GM12872 (cell line): ENCODE results near the gene MRPS12.

ENCODE experiments used
- TF ChIP-seq, protein P1 (sequence below): IDR thresholded peaks from 3 replicates; pipeline ENCODE4 v1.5.1; 2011; ENCODE audit warnings: low read depth, mild to moderate bottlenecking, low read length, moderate library complexity; ENCODE audit not compliant: insufficient read depth

MRPS12 gene

DNA sequence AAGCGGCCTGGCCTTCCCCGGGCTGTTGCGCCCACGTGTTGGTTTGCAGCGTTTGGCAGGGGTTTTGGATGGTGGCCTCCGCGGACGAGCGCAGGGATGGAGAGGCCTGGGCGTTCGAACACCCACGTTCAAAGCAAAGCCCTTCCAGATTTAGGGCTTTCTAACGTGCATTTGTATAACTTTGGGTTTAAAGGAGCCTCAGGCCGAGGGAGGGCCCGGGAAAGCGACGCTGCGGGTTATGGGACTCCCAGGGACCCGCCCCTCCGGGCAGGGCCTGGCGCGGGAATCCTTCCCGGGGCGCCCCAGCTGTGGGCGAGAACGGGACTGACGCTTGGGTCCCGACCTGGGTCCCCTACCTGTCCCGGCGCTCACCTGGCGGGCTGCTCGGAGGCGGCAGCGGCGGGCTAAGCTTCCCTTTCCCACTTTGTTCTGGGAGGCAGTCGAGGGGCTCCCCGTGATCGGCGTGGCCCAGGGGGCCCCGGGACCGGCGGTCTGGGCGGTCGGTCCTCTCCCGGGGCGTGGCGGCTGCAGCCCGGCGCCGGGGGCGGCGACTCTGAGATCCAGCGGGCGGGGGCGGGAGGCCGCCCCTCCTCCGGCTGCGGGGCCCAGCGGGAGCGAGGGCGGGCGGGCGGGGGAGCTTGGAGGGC lies 44.6 kb downstream of the MRPS12 start, which contains the start of gene FBXO17:
FBXO17 (minus strand) TSS at position 529 of the 647 bp plus-strand sequence. CDS start 25,423 bp downstream, outside the sequence.
- TF ChIP-seq, protein P1, sequence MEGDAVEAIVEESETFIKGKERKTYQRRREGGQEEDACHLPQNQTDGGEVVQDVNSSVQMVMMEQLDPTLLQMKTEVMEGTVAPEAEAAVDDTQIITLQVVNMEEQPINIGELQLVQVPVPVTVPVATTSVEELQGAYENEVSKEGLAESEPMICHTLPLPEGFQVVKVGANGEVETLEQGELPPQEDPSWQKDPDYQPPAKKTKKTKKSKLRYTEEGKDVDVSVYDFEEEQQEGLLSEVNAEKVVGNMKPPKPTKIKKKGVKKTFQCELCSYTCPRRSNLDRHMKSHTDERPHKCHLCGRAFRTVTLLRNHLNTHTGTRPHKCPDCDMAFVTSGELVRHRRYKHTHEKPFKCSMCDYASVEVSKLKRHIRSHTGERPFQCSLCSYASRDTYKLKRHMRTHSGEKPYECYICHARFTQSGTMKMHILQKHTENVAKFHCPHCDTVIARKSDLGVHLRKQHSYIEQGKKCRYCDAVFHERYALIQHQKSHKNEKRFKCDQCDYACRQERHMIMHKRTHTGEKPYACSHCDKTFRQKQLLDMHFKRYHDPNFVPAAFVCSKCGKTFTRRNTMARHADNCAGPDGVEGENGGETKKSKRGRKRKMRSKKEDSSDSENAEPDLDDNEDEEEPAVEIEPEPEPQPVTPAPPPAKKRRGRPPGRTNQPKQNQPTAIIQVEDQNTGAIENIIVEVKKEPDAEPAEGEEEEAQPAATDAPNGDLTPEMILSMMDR = no peak

DNA sequence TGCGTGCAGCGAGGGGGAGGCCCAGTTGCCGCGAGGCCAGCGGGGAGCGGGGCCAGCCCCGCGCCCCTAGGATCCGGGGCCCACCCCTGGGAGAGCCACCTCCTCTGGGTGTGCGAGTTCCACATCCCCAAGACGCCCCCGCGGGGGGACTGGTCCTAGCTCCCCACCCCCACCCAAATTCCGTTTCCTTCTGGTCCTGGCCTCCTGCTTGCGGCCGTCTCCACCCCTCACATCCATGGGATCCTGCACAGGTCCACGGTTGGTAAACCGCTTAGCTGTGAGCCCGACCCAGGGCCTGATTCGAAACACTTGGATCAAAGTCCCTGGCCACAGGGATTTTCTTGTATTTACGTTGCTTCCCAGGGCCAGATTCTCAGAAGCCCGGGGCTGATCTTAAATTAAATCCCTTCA lies 45.1 kb downstream of the MRPS12 start:
- TF ChIP-seq, protein P1 = no peak

DNA sequence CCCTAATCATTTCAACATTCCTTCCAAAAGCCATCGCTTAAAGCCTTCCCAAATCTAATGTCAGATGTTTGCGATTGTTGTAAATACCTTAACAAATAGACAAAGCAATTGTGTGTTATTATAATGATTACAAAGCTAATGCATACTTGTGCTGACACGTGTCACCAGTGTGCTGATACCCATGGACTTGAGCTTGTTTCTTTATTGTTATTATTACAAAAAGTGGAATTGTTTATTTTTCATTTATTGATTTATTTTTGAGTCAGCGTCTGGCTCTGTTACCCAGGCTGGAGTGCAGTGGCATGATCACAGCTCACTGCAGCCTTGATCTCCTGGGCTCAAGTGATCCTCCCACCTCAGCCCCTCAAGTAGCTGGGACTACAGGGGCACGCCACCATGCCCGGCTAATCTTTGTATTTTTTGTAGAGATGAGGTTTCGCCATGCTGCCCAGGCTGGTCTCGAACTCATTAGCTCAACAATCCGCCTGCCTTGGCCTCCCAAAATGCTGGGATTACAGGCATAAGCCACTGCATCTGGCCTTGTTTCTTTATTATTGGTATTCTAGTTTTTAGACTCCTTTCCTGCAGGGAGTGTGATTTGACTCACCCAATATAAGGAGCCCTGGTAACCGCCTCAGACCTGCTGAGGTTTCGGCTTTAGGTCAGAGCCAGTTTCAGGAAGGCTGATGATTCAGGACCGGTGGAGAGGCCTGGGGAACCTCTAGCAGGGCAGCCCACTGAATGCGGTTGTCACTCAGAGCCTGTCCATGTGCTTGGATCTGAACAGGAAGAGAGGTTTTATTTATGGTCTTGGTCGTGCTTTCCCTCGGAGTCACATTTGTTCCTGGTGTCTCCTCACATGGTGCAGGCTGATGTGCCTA lies 46.9 kb downstream of the MRPS12 start:
- TF ChIP-seq, protein P1 = no peak

DNA sequence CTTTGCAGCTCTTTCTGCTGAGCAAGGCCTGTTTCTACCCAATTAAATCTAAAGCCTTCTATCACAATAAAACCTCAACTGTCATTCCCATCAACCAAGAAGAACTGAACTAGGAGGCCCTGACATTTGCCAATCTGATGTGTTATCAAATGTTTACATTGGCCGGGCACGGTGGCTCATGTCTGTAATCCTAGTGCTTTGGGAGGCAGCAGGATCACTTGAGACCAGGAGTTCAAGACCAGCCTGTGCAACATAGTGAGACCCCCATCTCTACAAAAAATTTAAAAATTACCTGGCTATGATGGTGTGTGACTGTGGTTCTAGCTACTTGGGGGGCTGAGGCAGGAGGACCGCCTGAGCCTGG lies 47.6 kb downstream of the MRPS12 start:
- TF ChIP-seq, protein P1 = no peak

DNA sequence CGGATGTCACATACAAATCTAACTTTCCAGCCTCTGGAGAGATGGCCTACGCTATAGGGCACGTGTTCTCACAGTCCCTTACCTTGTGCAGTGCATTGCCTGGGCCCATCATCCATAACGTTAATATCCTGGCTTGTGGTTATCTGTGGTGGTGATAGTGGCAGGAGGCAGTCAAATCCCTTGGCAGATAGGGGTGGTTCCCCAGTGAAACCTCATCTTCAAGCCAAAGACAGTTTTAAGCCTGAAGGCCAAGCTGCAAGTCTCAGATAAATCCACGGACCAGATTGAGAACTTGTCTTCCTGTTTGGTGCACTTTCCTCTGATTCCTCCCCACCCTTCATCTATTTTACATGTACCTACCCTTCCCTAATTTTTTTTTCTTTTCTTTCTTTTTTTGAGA lies 49.1 kb downstream of the MRPS12 start:
- TF ChIP-seq, protein P1 = no peak

DNA sequence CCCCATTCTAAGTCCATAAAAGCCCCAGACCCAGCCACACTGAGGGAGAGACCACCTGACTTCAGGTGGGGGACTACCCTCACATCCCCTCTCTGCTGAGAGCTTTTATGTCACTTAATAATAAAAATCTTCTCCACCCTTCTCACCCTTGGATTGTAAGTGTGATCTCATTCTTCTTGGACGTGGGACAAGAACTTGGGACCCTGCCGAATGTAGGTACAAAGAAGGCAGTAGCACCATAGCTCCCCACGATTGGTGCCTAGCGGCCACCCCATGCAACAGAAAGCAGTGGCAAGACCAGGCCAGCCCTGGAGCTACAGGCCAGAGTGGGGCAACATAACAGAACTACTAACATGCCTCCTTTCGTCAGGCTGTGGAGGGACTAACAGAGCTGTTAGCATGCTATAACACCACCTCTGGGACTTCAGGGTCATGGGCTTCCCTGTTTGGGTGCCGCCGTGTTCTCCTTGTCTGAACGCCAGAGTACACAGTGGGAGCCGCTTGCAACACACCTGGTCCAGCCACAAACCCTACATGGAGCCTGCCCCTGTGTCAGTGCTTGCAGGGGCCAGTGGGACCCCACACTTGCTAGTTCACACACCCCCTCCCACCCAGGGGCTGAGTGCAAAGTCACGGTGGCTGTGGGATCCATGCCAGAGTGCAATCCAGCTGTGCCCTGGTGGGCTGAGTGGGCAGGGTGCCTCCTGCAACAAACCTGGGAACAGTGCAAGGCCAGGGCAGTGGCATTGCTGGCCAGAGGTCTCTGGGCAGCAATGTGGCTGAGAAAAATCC lies 50.0 kb downstream of the MRPS12 start:
- TF ChIP-seq, protein P1 = no peak
